ENCODE measurements around the gene MRPL38. TPM values are rescaled to one million over a fixed set of nuclear protein-coding genes. Genes with fewer than 3 reads are reported as not detected.

Gene MRPL38
- total RNA-seq, 1 experiment from 2014 or later: 219 TPM

DNA sequence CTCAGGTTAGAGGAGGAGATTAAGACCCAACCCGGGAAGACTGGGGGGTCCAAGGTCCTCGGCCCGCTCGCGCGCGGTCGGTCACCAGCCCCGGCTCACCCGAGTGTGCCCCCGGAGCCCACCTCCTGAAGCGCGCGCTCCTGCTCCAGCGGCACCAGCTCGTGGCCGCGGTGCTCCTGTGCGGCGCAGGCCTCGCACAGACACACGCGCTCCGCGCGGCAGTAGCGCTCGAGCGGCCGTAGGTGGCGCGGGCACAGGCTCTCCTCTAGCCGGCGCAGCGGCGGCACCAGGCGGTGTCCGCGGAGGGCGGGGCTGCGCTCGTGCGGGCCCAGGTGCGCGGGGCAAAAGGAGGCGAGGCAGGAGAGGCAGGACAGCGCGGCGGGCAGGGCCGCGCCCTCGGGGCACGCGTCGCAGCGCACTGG lies 26.9 kb downstream of the MRPL38 start:
- Histone ChIP-seq H3K9me2 (ENCODE audit: insufficient read depth) (no peaks in the 10 kb centered on the region), H3K79me2 (ENCODE audit: insufficient read depth, low read length) (peaks cover 27% of the 10 kb centered on the region), H3K9me3 (ENCODE audit: control insufficient read depth in 1 of 2, insufficient read depth in 1 of 2, low read depth in 1 of 2, low read length in 2 of 2) (no peaks in the 10 kb centered on the region), H4K20me1 (ENCODE audit: insufficient read depth) (no peaks in the 10 kb centered on the region), H3K27me3 (ENCODE audit: insufficient read depth, low read length) (no peaks in the 10 kb centered on the region), H3K27ac (ENCODE audit: low read depth, low read length) (peak overlapping the region; percentile 99), H3K9ac (ENCODE audit: low read length) (peak overlapping the region; percentile 96), H2AFZ (ENCODE audit: low read depth, low read length, poor library complexity, severe bottlenecking) (no peak overlapping the region), H3K4me2 (ENCODE audit: low read length) (peak overlapping the region; percentile 96), H3K4me3 (replicated peaks in 1 of 2; ENCODE audit: low read depth in 1 of 2, low read length in 2 of 2) (peak overlapping the region; percentile 69 to 81), H3K36me3 (ENCODE audit: control insufficient read depth in 1 of 2, insufficient read depth in 2 of 2, low read length in 2 of 2) (peaks cover 0 to 4% of the 10 kb centered on the region in 2 experiments; a peak in 1 of 4 replicates), H3K4me1 (ENCODE audit: control insufficient read depth in 1 of 2, insufficient read depth in 2 of 2, low read length in 2 of 2) (peaks cover 44 to 62% of the 10 kb centered on the region in 2 experiments)
- RAD21 ChIA-PET (ENCODE audit: low non-redundant PET in 1 of 2, low total read pairs in 2 of 2, uncharacterized antibody in 2 of 2, unreplicated experiment in 2 of 2): interaction anchor here in 1 of 2 experiments (0.6 to 0.8 kb wide), 2 partner anchors 13 to 19 kb away, joined by 4 read pairs; partner anchors contain the start of gene TRIM65
- POLR2A ChIA-PET: interaction anchor here (0.7 to 3.4 kb wide), 14 partner anchors 9 to 102 kb away, joined by 3 to 24 read pairs (median 4); partner anchors contain the start of genes ACOX1, MRPL38, TEN1 and TRIM65
- peak; percentile 33 for TF ChIP-seq YY1 (IDR thresholded peaks at IDR 0.05; ENCODE audit: extremely low read depth, insufficient replicate concordance, low read depth, low read length)
- no peak for TF ChIP-seq POLR2AphosphoS5 (IDR thresholded peaks at IDR 0.05; ENCODE audit: low read depth, low read length)
- TF ChIP-seq ZFX (IDR thresholded peaks at IDR 0.05): peak; percentile 92; the same call in 1 of the 2 replicates
- TF ChIP-seq CBX3 (IDR thresholded peaks at IDR 0.05; ENCODE audit: low read depth): no peak
- TF ChIP-seq, protein P1, sequence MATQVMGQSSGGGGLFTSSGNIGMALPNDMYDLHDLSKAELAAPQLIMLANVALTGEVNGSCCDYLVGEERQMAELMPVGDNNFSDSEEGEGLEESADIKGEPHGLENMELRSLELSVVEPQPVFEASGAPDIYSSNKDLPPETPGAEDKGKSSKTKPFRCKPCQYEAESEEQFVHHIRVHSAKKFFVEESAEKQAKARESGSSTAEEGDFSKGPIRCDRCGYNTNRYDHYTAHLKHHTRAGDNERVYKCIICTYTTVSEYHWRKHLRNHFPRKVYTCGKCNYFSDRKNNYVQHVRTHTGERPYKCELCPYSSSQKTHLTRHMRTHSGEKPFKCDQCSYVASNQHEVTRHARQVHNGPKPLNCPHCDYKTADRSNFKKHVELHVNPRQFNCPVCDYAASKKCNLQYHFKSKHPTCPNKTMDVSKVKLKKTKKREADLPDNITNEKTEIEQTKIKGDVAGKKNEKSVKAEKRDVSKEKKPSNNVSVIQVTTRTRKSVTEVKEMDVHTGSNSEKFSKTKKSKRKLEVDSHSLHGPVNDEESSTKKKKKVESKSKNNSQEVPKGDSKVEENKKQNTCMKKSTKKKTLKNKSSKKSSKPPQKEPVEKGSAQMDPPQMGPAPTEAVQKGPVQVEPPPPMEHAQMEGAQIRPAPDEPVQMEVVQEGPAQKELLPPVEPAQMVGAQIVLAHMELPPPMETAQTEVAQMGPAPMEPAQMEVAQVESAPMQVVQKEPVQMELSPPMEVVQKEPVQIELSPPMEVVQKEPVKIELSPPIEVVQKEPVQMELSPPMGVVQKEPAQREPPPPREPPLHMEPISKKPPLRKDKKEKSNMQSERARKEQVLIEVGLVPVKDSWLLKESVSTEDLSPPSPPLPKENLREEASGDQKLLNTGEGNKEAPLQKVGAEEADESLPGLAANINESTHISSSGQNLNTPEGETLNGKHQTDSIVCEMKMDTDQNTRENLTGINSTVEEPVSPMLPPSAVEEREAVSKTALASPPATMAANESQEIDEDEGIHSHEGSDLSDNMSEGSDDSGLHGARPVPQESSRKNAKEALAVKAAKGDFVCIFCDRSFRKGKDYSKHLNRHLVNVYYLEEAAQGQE (IDR thresholded peaks at IDR 0.05; ENCODE audit: low read depth): no peak
- TF ChIP-seq, protein P2, sequence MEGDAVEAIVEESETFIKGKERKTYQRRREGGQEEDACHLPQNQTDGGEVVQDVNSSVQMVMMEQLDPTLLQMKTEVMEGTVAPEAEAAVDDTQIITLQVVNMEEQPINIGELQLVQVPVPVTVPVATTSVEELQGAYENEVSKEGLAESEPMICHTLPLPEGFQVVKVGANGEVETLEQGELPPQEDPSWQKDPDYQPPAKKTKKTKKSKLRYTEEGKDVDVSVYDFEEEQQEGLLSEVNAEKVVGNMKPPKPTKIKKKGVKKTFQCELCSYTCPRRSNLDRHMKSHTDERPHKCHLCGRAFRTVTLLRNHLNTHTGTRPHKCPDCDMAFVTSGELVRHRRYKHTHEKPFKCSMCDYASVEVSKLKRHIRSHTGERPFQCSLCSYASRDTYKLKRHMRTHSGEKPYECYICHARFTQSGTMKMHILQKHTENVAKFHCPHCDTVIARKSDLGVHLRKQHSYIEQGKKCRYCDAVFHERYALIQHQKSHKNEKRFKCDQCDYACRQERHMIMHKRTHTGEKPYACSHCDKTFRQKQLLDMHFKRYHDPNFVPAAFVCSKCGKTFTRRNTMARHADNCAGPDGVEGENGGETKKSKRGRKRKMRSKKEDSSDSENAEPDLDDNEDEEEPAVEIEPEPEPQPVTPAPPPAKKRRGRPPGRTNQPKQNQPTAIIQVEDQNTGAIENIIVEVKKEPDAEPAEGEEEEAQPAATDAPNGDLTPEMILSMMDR (IDR thresholded peaks at IDR 0.05 in 2 of 3, conservative IDR thresholded peaks at IDR 0.05 in 1 of 3; ENCODE audit: borderline replicate concordance in 1 of 3, insufficient read depth in 1 of 3, low read depth in 2 of 3, low read length in 2 of 3): peak in 2 of 3 experiments; percentile 37 to 49; a peak in 3 of 6 replicates
- peak; percentile 13 for TF ChIP-seq POLR2A (IDR thresholded peaks at IDR 0.05; ENCODE audit: borderline replicate concordance, extremely low read depth, insufficient read depth, insufficient read length)
- TF ChIP-seq TCF7L2 (IDR thresholded peaks at IDR 0.05; ENCODE audit: borderline replicate concordance, extremely low read depth, insufficient read depth, insufficient read length): no peak
- no peak for TF ChIP-seq RAD21 (IDR thresholded peaks at IDR 0.05; ENCODE audit: low read depth)
- ATAC-seq (peak; percentile 49), DNase-seq (ENCODE audit: low read depth, low spot score) (no peak)
- CTCF ChIA-PET: interaction anchor here (0.6 to 6.3 kb wide), 14 partner anchors 10 to 276 kb away, joined by 3 to 57 read pairs (median 4); partner anchors contain the start of genes CDK3, MRPL38, TRIM65 and WBP2
- intact Hi-C loops (cut with micrococcal nuclease): loop anchor here (1.0 to 5.0 kb wide), 2 partner anchors 22 to 100 kb away; partner anchors contain the start of gene WBP2
- BruUV-seq (replicated peaks): no TSS peak
